Thyroid gland (tissue), 4 donors: ENCODE data around the gene HCFC1R1. TPM values are rescaled to one million over a fixed set of nuclear protein-coding genes. Genes with fewer than 3 reads are reported as not detected.
A peak's percentile ranks its signal among the peaks of the same experiment; 100 is the strongest.

Experiments used
- DNase-seq, 2 donors: peaks; one replicate each; pipeline ENCODE4 v3.0.0-alpha.2; 2019
- H3K27ac ChIP-seq, 3 donors: fragments of 200-600 bp; sonication (generic); 1 replicate in 2 of 3; 2 replicates in 1 of 3; pipeline ENCODE4 v1.5.1; 2016 to 2019; ENCODE audit warnings: mild to moderate bottlenecking in 1 of 3, moderate library complexity in 1 of 3
- H3K27me3 ChIP-seq: fragments of 200-600 bp; sonication (generic); one replicate; pipeline ENCODE4 v1.5.1; 2019
- H3K36me3 ChIP-seq, 2 donors: fragments of 200-600 bp; sonication (generic); one replicate each; pipeline ENCODE4 v1.5.1; 2016 to 2019
- H3K4me1 ChIP-seq, 2 donors: fragments of 200-600 bp; sonication (generic); one replicate each; pipeline ENCODE4 v1.5.1; 2017 to 2019
- H3K4me3 ChIP-seq, 3 donors: fragments of 200-600 bp; sonication (generic); replicated peaks in 1 of 3; 1 replicate in 2 of 3; 2 replicates in 1 of 3; pipeline ENCODE4 v1.5.1; 2016; ENCODE audit warnings: mild to moderate bottlenecking in 1 of 3
- H3K9me3 ChIP-seq: fragments of 200-600 bp; sonication (generic); one replicate; pipeline ENCODE4 v1.5.1; 2017
- CTCF ChIP-seq, 6 experiments: fragments of 200-600 bp in 3 of 6; fragments of 450-650 bp in 3 of 6; sonication (generic) in 3 of 6; IDR thresholded peaks; one replicate each; pipeline ENCODE4 v1.5.1; 2016 to 2019; ENCODE audit warnings: antibody characterized with exemption in 6 of 6, mild to moderate bottlenecking in 2 of 6, inconsistent platforms in 1 of 6, moderate library complexity in 1 of 6
- POLR2A ChIP-seq, 2 donors: fragments of 450-650 bp; IDR thresholded peaks; one replicate each; pipeline ENCODE4 v1.6.1; 2017; ENCODE audit warnings: antibody characterized with exemption in 2 of 2, mild to moderate bottlenecking in 2 of 2, moderate library complexity in 1 of 2
- WGBS, 2 donors: methylation state at CpG; one replicate each; pipeline ENCODE4 v1.1.5; 2017; 5-methylcytosine and 5-hydroxymethylcytosine counted together
- intact Hi-C: fragments of 100-400 bp; cut with DNase I; formaldehyde crosslinking; loops from one replicate; pipeline ENCODE4 v1.15.1; 2023
- total RNA-seq, 4 donors: library from RNA; depleted of rRNA; stranded (reverse); fragments of >200 nt; gene quantifications; one replicate each; pipeline ENCODE4 v1.2.3, GENCODE V29; 2016

Gene HCFC1R1
- total RNA-seq, 4 donors from 2014 or later, result 10.1 to 51.7 (median 29.7) TPM

GRCh38 chr16:2981899-2982250 lies 41.9 kb downstream of the HCFC1R1 start:
- Histone ChIP-seq H3K4me3 (no peak overlapping the region), H3K27me3 (no peaks in the 10 kb centered on the region), H3K36me3 (no peaks in the 10 kb centered on the region), H3K4me1 (peaks cover 8 to 24% of the 10 kb centered on the region in 2 donors), H3K27ac (no peak overlapping the region), H3K9me3 (no peaks in the 10 kb centered on the region)
- no peak for DNase-seq
- WGBS, 2 donors, result 75 to 84% methylated on average over 4 of the region's 4 CpGs
- intact Hi-C loops, result no loop called here
- TF ChIP-seq POLR2A (IDR thresholded peaks at IDR 0.05) (no peak), CTCF (IDR thresholded peaks at IDR 0.05) (no peak)

GRCh38 chr16:2981177-2981898 lies 42.4 kb downstream of the HCFC1R1 start:
- 54 to 58% methylated on average over 32 to 33 of the region's 33 CpGs for WGBS, 2 donors
- intact Hi-C loops, result no loop called here
- H3K27ac ChIP-seq, result no peak overlapping the region

GRCh38 chr16:2980227-2981176 lies 43.2 kb downstream of the HCFC1R1 start, which contains the start of gene PKMYT1:
PKMYT1 (minus strand) TSS chr16:2980446; CDS start chr16:2979657, 789 bp downstream.
- Histone ChIP-seq H3K27ac (peak within 1 kb of the TSS; percentile 57 to 77 (median 61)), H3K4me3 (peak within 1 kb of the TSS; percentile 8 to 61 (median 40)), H3K4me1 (peaks cover 8 to 20% of the 10 kb centered on the region in 2 donors), H3K9me3 (no peaks in the 10 kb centered on the region), H3K27me3 (no peaks in the 10 kb centered on the region), H3K36me3 (no peaks in the 10 kb centered on the region)
- peak; percentile 79 to 88 for TF ChIP-seq POLR2A (IDR thresholded peaks at IDR 0.05)
- TF ChIP-seq CTCF (IDR thresholded peaks at IDR 0.05), result no peak
- intact Hi-C loops, result no loop called here
- peak; percentile 90 to 91 for DNase-seq
- 15 to 50% methylated on average over 10 to 34 of the region's 91 CpGs for WGBS, 2 donors

More at GRCh38 chr16:2981177-2981898, 42.4 kb downstream of the HCFC1R1 start:
- H3K36me3 ChIP-seq, result no peaks in the 10 kb centered on the region
- no peak for DNase-seq
- no peak for TF ChIP-seq POLR2A (IDR thresholded peaks at IDR 0.05)
- TF ChIP-seq CTCF (IDR thresholded peaks at IDR 0.05), result no peak
- no peaks in the 10 kb centered on the region for H3K27me3 ChIP-seq
- peaks cover 8 to 24% of the 10 kb centered on the region in 2 donors for H3K4me1 ChIP-seq
- H3K9me3 ChIP-seq, result no peaks in the 10 kb centered on the region
- no peak overlapping the region for H3K4me3 ChIP-seq

GRCh38 chr16:2979669-2980226 lies 44.0 kb downstream of the HCFC1R1 start:
- no peak for DNase-seq
- H3K27ac ChIP-seq, result no peak overlapping the region
- H3K4me3 ChIP-seq, result peak overlapping the region in 1 of 3 donors; percentile 61
- 12 to 13% methylated on average over 19 to 26 of the region's 43 CpGs for WGBS, 2 donors
- intact Hi-C loops, result no loop called here
- no peaks in the 10 kb centered on the region for H3K36me3 ChIP-seq
- H3K9me3 ChIP-seq, result no peaks in the 10 kb centered on the region
- TF ChIP-seq CTCF (IDR thresholded peaks at IDR 0.05) (no peak), POLR2A (IDR thresholded peaks at IDR 0.05) (no peak)
- no peaks in the 10 kb centered on the region for H3K27me3 ChIP-seq
- peaks cover 8 to 19% of the 10 kb centered on the region in 2 donors for H3K4me1 ChIP-seq
